ENCODE measurements around the gene TDRD5.

The TDRD5 gene, protein sequence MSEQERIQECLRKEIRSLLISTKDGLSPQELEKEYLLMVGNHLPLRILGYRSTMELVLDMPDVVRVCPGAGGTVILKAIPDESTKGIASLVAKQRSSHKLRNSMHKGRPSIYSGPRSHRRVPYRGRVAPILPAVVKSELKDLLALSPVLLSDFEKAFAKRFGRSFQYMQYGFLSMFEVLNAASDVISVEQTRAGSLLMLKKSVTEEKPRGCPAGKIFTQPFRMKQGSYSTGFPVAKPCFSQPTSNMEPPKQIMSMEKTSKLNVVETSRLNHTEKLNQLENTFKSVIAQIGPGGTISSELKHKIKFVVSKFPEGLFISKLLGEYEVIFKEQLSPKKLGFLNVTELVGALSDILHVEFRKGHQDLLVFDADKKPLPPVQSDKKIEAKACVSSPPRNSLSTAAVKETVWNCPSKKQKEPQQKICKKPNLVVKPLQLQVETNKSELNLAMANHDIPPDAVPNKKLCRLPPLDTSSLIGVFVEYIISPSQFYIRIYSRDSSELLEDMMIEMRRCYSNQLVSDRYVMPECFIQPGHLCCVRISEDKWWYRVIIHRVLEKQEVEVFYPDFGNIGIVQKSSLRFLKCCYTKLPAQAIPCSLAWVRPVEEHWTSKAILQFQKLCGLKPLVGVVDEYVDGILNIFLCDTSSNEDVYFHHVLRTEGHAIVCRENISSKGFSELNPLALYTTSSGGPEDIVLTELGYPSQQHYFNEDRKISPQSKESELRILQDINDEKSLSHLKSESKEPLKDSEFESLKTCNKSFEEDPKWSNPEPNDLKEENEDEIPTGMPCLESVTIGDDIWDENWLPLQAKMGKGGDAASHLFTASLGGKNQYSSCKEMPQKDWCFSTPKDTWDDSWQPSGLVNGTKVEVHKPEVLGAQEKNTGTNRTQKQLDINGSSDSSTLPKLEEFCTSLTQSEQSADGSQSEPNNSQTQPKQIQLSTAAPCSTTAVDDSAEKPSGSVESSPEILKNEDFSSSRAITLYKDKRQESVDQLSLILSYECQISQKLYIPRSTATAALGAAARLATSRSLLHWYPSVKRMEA

DNA sequence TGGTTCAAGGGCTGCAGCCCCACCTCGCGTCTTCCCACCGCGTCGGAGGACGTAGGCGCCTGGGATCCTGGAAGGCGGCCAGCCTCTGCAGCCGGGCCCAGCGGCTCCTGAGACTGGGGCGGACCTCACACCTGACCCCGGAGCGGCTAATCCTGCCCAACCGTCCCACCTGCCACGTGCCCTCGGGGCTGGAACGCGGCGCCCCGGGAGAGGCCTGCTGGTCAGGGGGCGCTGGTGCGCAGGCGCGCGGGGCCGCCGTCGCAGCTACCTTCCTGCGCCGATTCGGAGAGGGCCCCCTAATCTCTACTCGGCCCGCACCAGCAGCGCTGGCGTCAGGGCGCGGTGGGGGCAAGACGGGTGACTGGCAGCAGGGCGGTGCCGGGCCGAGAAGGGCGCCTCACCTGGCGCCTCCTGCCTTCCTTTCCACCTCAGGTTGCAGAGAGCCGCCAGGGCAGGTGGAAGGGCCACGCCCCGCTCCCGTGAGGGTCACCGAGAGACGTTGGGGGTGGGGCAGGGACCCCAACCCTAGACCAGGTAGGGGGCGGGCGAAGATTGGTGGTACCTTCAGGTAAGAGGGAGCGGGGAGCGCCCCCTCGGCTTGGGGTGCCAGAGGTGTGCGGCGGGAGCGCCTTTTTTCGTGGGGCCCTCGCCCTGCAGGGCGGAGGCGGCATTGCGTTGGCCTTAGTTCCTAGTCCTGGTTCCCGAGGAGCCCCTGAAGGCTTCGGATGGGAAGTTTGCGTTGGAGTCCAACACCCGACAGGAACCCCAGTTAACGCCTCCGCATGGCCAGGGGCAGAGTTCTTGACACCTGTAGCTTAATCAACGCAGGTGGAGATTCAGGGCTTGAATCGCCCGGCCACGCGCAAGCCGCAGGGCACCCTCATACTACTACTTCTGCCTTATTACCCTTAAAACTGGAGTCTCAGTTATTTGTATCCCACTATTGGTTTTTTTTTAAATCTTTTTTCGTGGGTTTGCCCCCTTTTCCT is at the start of gene TDRD5:
Gene TDRD5 (plus strand): TSS at position 241 of the 989 bp plus-strand sequence. CDS start 784 bp downstream, outside the sequence.
- DNase-seq (ENCODE audit: low read depth in 2 of 2): no peak

DNA sequence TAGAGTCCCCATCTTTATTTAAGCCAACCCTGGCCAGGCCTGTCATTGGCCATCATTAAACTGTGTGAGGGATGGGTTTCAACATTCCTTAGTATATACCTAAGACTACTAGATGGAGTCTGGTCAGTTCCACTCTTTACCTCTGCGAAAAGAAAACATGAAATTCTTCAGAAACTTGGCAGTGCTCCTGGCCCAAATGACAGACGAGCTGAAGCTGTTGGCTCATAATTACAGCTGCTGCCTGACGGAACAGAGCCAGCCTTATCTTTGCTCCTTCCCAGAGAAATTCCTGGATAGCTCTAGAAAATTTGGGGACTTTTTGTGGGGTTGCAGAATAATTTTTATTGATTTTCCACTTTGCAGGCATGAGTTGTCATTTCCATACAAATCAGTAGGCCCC is 46.3 kb upstream of the TDRD5 start:
- DNase-seq (ENCODE audit: low read depth in 2 of 2): no peak

DNA sequence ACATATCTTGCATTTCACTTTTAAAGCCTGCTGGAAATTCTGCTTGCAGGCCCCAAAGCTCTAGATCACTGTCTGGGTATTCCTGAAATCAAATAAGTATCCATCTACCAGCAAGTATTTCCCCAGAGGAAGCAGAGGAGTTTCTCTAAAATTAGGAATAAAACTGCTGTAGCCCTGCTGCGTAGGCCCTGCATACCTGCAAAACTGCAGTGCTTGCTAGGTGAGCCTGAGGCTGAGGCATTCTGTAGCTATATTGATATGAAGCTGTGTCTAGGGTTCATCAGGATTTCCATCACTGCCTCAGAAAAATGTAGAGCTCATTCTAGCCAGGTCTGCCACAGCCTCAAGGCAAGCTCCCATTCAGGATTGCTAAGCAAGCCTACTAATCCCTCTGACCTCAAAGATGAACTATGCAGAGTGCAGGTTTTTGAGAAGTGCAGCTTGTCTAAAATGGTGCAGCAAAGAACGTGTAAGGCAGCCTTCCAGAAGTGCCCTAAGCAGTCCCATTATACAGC is 44.6 kb upstream of the TDRD5 start:
- DNase-seq (ENCODE audit: low read depth in 2 of 2): no peak

DNA sequence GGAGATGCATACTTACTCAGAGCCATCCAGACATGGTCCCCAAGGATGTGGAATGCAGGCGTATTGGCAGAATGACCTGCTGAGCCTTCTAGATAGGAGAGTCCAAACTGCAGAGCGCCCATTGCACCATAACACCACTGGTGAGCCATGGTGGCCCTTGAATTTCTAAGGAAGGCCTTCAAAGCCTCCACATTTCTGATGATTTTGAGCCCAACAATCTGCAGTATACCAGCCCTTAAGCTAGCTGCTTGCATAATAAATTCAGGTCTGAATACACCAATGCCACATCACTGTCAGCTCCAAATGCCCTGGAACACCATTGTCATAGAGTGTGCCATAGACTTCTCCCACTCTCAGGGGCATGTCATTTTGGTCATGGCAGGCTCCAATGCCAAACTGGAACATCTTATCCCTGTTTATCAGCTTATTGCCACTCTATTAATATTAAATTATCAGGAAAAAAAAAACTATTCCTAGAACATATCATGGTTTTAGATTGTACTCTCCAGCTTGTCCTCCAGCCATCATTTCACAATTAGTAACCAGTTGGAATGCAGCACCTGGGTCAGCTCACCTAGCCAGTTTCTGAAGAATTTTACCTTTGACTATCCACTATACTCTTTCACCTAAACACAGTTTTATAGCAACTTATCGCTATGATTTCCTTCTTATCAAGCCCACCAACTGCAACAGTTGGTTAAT is 42.8 kb upstream of the TDRD5 start:
- no peak for DNase-seq (ENCODE audit: low read depth in 2 of 2)

DNA sequence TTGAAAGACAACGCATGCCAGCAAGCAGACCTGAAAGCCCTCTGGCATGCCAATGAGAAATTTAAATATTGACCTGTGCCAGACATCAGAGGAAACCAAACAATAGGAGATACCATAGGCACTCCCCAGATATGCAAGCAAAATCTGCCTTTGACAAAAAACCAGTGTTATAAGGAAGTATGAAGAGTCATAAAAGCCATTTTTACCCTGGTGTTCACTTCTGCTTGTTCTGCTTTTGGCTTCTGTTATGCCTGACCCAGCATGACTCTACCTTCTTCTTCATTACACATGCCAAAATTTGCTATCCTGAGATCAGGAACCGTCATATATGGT is 42.3 kb upstream of the TDRD5 start:
- DNase-seq (ENCODE audit: low read depth in 2 of 2): no peak

DNA sequence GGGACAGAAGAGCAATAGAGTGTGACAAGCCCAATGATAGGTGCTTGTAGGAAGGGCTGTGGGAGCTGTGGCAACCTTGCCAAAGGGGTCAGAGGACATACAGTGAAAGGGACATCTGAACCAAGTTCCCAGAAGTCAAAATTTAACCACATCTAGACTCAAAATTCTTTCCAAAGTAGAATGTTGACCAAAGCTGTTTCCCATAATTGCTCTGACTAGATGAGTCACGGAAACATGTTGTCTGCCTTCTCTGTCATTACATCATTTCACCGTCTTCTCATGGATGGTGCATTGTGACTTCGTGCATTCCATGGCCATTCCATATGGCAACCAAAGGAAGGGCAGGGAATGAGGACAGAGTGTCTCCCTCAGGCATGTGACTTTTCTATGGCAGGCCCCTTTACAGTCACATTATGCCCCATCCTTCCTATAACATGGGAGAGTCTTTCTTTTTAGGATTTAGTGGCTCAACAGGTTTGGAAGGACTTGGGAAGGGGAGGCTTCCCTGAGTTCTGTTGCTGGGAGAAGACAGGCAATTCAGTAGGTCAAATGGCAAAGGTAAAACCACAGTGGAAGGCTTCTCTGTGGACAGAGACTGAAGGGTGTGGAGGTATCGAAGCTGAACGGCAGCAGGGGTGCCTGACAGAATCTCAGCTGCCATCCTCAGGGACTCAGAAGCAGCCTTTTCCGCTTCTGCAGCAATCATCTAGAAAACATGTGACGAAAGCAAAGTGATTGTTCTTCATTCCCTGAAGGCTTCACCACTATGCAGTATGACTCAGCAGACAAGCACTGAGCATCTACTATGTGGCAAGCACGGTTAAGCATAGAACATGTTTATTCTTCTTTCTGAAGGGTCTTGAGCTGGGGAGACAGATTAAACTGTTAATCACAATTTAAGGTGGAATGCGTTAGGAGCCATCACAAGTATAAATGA is 40.6 kb upstream of the TDRD5 start:
- DNase-seq (ENCODE audit: low read depth in 2 of 2): no peak

DNA sequence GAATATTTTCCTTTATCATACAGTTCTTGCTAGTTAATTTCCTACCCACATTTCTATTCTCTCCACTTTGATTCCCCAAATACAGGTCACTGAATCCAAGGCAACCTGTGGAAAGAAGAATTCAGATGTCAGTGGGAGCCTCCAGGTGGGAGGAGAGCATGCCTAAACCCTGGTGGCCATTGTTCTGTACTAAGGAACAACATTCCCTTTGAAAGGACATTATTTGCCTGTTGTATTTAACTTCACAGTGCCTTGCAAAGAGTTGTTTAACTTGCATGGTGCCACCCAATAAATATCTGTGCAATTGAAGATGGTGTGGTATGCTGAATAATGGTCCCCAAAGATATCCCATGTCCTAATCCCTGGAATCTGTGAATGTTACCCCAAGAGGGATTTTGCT is 37.2 kb upstream of the TDRD5 start:
- no peak for DNase-seq (ENCODE audit: low read depth in 2 of 2)

DNA sequence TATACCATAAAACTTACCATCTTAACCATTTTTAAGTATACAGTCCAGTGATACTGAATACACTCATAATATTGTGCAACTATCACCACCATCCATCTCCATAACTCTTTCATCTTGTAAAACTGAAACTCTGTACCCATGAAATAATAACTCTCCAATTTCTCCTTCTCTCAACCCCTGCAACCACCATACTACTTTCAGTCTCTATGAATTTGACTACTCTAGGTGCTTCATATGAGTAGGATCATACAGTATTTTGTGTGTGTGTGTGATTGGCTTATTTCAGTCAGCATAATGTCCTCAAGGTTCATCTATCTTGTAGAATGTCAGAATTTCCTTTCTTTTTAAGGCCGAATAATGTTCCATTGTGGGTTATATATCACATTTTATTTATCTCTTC is 33.6 kb upstream of the TDRD5 start:
- no peak for DNase-seq (ENCODE audit: low read depth in 2 of 2)

DNA sequence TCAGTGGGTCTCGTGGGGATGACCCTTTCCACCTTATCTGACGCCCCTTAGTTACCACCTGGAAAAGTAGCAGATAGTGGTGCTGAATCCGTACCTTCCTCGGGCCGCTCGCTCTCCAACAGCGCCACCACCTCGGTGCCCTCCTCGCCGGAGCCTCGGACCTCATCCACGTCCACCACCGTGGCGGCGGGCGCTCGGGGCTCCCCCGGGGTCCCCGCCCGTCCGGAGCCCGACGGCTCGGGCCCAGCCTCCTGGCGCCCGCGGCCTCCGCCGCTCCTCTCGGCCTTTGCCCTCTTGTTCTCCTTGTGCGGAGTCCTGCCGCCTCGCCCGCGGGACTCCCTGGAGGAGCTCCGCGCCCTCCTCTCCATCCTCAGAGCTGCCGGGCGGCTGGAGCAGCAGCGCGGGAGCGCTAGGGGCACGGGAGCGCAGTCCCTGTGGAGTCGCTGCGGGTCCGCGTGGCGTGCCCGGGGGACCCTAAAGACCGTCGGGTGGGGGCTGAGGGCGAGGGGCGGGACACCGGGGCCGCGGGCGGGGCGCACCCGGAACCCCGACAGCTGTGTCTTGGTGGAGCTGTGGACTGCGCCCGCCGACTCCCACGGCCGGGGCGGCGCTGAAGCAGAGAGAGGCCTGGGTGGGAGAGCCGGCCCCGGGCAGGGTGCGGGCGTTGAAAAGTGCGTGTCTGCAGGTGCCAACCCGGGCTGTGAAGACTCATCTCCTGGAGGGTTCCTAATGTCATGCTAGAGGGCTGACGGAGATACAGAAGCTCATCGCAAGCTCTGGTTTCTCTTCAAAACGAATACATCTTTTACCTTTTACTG is 15.9 kb upstream of the TDRD5 start, which contains the start of gene NPHS2:
Gene NPHS2 (minus strand): TSS at position 452 of the 818 bp plus-strand sequence. CDS start 84 bp downstream, at position 368.
- DNase-seq (ENCODE audit: low read depth in 2 of 2): no peak

DNA sequence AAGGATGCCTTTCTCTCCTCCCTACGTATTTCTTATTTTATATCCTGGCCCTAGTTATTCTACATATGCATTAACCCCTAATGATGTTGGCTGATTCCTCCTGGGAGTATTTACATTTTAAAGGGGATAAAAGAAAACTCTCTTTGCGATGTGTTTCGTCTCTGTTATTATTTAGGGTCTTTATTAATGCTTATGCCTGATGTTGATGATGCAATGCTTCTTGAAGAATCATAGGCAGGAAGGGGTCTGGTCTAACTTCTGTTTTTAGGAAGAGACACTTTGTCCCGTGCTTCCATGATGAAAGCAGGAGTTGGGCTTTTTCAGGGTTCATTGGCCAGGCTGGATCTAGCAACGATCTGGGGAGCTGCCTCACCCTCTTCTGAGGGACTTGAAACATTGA is 15.1 kb upstream of the TDRD5 start:
- no peak for DNase-seq (ENCODE audit: low read depth in 2 of 2)

DNA sequence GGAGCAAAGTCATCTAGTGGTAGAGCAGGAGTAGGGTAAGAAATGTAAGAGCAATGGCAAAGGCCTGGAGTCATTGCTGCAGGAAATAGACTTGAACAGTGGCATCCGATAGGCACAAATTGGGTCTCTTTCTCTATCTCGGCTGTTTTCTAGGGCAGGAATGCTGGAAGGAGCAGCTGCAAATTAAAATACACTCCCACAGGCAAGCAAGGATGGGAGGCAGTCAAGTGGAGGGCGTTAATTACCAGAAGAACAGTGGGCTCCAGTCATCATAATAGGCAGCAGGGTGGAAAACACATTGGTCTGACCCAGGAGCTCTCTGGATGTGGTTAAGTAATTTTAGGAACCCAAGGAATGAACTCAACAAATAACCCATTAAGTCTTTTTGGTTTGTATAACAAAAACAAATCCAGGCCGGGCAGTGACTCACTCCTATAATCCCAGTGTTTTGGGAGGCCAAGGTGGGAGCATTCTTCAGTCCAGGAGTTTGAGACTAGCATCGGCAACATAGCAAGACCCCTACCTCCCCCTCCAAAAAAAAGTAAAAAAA is 7.8 kb upstream of the TDRD5 start:
- no peak for DNase-seq (ENCODE audit: low read depth in 2 of 2)

DNA sequence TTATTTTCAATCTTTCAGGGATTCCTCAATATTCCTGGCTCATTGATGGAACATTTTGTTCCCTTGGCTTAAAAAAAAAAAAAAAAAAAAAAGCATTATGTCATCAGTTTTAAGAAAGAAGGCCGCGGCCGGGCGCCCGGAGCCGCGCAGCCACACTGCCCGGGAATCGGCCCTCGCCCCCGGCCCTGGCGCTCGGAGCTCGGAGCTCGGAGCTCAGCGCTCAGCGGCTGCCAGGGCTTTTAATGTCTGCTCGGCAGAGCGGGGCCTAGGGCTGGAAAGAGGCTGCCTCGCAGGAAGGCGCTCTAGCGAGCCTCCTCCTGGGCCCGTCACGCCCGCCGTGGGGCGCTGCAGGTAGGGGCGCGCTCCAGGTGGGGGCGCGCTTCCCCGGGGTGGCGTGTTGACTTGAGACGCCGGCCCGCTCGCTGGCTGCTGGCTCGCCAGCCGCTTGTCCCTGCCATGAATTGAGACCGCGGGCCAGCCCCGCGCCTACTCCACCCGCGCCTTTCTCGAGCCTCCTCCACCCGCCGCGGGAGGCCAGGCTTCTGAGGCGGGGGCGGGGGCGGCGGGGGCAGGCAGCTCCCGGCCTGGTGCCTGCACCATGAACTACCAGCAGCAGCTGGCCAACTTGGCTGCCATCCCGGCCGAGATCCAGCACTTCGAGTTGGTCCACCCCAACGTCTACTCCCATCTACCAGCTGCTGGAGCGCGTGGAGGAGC is 5.4 kb upstream of the TDRD5 start:
- DNase-seq (ENCODE audit: low read depth in 2 of 2): no peak

DNA sequence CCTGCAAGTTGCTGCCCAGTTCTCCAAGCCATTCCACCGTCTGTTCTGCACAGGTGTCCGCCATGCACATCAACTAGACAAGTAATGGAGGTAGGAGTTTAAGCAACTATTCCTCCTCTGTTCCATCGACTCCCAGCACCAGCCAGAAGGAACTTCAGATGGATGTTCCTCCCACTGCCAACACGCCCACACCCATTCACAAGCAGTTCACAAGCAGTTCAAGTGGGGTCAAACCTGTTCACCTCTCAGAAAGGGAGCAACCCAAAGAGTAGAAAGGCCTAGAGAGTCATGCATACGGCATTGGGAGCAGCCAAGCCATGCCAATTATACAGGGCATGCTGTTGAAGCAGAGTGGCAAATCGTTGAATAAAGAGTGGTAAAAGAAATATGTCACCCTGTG is 4.3 kb upstream of the TDRD5 start:
- DNase-seq (ENCODE audit: low read depth in 2 of 2): no peak

DNA sequence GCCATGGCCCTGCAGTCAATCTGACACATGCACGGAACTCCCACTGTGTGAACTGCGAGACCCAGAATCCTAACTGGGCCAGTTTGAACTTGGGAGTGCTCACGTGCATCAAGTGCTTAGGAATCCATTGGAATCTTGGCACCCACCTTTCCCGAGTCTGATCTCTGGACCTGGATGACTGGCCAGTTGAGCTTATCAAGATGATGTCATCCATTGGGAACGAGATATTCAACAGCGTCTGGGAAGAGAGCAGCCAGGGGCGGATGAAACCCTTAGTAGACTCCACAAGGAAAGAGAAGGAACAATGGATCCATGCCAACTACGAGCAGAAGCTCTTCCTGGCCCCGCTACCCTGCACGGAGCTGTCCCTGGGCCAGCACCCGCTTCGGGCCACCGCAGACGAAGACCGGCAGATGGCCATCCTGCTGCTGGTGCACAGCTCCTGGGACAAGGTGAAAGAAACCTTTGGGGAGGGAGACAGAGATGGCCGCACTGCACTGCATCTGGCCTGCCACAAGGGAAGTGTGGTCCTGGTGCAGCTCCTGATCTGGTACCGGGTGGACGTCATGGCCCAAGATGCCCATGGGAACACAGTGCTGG is 3.1 kb upstream of the TDRD5 start:
- DNase-seq (ENCODE audit: low read depth in 2 of 2): no peak

DNA sequence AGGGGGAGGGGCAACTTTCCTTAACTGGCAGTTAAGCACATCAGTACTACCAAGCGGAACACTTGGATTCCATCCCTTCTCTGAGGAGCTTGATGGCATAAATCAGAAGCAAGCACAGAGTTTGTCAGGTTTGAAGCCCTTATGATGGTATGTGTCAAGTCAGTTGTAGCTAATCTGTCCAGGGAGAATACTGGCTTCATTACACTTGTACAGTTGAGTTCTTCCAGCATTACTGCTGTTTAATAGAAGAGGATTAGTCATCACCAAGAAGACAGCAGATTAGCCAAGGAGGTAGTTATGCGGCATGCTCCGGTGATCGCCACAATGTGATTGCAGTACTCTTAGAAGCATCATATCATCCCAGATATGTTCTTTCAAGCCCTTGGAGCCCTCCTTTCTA is 2.1 kb upstream of the TDRD5 start:
- no peak for DNase-seq (ENCODE audit: low read depth in 2 of 2)

DNA sequence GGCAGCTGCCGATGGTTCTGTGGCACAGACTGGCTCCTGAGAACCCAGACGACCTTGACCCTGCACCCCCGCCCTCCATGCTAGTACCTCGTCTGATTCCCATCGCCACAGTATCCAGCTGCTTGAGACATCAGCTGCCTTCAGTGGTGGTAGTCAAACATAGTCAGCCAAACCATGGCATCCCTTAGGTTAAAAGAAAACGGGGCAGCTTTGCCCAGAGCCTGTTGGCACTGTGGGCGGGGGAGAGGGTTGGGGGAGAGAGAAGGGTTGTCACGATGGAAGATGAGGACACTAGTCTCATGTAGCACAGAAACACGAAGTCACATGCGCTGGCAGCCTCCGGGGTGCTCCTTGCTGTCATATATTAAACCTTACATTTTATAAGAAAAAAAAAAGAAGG is 961 bp upstream of the TDRD5 start:
- DNase-seq (ENCODE audit: low read depth in 2 of 2): no peak

DNA sequence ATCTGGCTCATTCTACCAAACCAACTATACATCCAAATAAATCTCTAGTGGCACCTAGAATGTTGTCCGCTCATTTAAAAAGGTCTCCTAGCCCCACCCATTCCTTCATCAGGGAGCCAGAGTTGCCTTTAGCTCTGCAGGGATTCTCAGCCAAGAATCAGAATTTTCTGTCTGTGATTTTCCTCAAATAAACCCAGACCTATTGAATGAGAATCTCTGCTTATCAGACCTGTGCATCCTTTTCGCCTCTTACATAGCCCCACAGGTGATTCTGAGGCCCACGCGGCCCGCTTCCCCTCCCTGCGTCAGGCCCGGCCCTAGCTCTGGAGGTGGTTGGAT is 410 bp upstream of the TDRD5 start:
- DNase-seq (ENCODE audit: low read depth in 2 of 2): no peak
